NT2/D1 (cell line): ENCODE data around the gene C19orf85.

Experiments
- SUZ12 ChIP-seq: IDR thresholded peaks from 2 replicates; pipeline ENCODE4 v1.6.1; 2011; ENCODE audit not compliant: insufficient read length, insufficient read depth; ENCODE audit errors: extremely low read depth
- YY1 ChIP-seq: IDR thresholded peaks from 2 replicates; pipeline ENCODE4 v1.6.1; 2011; ENCODE audit not compliant: insufficient read length, insufficient read depth
- ZNF274 ChIP-seq: IDR thresholded peaks from 2 replicates; pipeline ENCODE4 v1.6.1; 2011; ENCODE audit warnings: mild to moderate bottlenecking, low read depth, low read length

DNA sequence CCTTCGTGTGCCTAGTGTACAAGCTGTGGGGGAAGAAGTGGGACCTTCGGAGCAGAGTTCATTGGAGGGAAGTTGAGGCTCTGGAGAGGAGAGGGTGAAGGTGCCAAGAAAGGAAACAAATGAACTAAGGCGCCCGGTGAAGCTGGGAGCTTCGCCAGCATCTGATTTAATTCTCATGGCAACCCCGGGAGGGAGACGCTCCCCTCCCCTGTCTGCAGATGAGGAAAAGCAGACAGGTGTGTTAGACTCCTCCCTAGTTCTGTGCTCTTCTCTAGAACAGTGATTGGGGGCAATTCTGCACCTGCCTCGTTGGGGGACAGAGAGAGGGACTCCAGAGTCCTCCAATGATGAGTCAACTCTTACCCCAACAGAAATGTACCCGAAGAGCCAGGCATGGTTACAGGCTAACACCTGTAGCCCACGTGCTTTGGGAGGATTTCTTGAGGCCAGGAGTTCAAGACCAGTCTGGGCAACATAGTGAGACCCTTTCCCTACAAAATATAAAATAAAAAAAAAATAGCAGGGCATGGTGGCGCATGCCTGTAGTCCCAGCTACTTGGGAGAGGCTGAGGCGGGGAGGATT is 27.9 kb upstream of the C19orf85 start:
- TF ChIP-seq YY1 (no peak), ZNF274 (no peak), SUZ12 (no peak)
